ENCODE data around the gene SLC18B1. TPM values are rescaled to one million over a fixed set of nuclear protein-coding genes. Genes with fewer than 3 reads are reported as not detected.

SLC18B1 gene
- total and polyA plus RNA-seq, 2 of the 13 experiments (the other 11 are each of a cell fraction or from before 2014, with no cell fraction given) = 11.4 to 13.8 TPM

DNA sequence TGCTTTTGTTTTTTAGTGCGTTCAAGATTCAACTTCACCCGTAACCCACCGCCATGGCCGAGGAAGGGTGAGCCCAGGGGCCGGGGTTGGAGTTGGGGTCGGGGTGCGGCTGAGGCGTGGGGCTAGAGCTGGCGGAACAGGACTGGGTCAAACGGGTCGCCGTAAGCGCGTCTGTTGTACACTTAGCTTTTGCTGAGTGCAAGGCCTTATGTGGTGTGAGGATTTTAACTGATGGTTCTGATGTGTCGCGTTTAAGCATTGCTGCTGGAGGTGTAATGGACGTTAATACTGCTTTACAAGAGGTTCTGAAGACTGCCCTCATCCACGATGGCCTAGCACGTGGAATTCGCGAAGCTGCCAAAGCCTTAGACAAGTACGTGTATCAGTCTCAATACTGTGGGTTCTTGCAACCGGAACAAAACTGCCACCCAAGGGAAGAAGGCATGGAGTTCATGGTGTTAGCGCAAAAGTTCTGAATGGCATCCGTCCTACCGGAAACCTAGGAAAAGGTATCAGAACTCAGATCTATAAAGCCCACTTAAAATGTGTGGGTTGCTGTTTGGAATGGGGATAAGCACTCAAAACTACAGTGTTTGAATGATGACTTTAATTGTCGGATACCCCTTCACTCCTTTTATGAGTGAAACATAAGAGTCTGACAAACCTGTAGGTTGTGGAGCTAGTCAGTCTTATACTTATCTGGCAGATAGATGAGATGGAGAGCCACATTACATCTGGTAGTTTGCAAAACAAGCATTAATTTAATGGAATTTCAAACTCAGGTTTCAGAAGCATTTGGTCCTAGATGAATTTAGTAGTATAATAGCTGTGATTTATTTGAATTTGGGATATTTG, 16.5 kb upstream of the SLC18B1 start (continued):
- TF ChIP-seq NAIF1 (CRISPR knock-in tag; IDR thresholded peaks at IDR 0.05; ENCODE audit: borderline replicate concordance) (peak; percentile 6; the same call in 1 of the 2 replicates), HMGA1 (CRISPR knock-in tag; conservative IDR thresholded peaks at IDR 0.05) (no peak), GABPB1 (CRISPR knock-in tag; IDR thresholded peaks at IDR 0.05) (no peak), ZNF382 (CRISPR knock-in tag; IDR thresholded peaks at IDR 0.05; ENCODE audit: borderline replicate concordance) (no peak), KLF16 (CRISPR knock-in tag; IDR thresholded peaks at IDR 0.05) (no peak), KDM5B (CRISPR knock-in tag; IDR thresholded peaks at IDR 0.05; ENCODE audit: borderline replicate concordance) (no peak), ZNF672 (CRISPR knock-in tag; IDR thresholded peaks at IDR 0.05) (0 out of 2 replicates have a peak, but pooled peaks have one; percentile 7), NCOA5 (CRISPR knock-in tag; IDR thresholded peaks at IDR 0.05) (no peak), HES4 (CRISPR knock-in tag; IDR thresholded peaks at IDR 0.05; ENCODE audit: borderline replicate concordance) (peak; percentile 37), ZFX (CRISPR knock-in tag; IDR thresholded peaks at IDR 0.05; ENCODE audit: low read depth) (peak; percentile 11; the same call in 1 of the 2 replicates), ZNF891 (CRISPR knock-in tag; IDR thresholded peaks at IDR 0.05) (no peak; the same call in none of the 2 replicates), ZSCAN22 (CRISPR knock-in tag; IDR thresholded peaks at IDR 0.05) (no peak), MTA3 (CRISPR knock-in tag; IDR thresholded peaks at IDR 0.05) (no peak), ZNF138 (CRISPR knock-in tag; IDR thresholded peaks at IDR 0.05; ENCODE audit: low read depth) (0 out of 2 replicates have a peak, but pooled peaks have one; percentile 2), FOXP1 (IDR thresholded peaks at IDR 0.05) (no peak), FOXP1 (CRISPR knock-in tag; IDR thresholded peaks at IDR 0.05) (no peak)
- TF ChIP-seq, protein P1, sequence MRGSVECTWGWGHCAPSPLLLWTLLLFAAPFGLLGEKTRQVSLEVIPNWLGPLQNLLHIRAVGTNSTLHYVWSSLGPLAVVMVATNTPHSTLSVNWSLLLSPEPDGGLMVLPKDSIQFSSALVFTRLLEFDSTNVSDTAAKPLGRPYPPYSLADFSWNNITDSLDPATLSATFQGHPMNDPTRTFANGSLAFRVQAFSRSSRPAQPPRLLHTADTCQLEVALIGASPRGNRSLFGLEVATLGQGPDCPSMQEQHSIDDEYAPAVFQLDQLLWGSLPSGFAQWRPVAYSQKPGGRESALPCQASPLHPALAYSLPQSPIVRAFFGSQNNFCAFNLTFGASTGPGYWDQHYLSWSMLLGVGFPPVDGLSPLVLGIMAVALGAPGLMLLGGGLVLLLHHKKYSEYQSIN (CRISPR knock-in tag; IDR thresholded peaks at IDR 0.05; ENCODE audit: borderline replicate concordance) = no peak; the same call in none of the 2 replicates
- TF ChIP-seq, protein P2, sequence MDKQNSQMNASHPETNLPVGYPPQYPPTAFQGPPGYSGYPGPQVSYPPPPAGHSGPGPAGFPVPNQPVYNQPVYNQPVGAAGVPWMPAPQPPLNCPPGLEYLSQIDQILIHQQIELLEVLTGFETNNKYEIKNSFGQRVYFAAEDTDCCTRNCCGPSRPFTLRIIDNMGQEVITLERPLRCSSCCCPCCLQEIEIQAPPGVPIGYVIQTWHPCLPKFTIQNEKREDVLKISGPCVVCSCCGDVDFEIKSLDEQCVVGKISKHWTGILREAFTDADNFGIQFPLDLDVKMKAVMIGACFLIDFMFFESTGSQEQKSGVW (CRISPR knock-in tag; IDR thresholded peaks at IDR 0.05; ENCODE audit: borderline replicate concordance) = peak; percentile 81; the same call in 1 of the 2 replicates
- TF ChIP-seq, protein P3, sequence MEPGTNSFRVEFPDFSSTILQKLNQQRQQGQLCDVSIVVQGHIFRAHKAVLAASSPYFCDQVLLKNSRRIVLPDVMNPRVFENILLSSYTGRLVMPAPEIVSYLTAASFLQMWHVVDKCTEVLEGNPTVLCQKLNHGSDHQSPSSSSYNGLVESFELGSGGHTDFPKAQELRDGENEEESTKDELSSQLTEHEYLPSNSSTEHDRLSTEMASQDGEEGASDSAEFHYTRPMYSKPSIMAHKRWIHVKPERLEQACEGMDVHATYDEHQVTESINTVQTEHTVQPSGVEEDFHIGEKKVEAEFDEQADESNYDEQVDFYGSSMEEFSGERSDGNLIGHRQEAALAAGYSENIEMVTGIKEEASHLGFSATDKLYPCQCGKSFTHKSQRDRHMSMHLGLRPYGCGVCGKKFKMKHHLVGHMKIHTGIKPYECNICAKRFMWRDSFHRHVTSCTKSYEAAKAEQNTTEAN (CRISPR knock-in tag; conservative IDR thresholded peaks at IDR 0.05) = no peak
- TF ChIP-seq, protein P4, sequence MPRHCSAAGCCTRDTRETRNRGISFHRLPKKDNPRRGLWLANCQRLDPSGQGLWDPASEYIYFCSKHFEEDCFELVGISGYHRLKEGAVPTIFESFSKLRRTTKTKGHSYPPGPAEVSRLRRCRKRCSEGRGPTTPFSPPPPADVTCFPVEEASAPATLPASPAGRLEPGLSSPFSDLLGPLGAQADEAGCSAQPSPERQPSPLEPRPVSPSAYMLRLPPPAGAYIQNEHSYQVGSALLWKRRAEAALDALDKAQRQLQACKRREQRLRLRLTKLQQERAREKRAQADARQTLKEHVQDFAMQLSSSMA (CRISPR knock-in tag; IDR thresholded peaks at IDR 0.05) = 0 out of 2 replicates have a peak, but pooled peaks have one; percentile 18
- TF ChIP-seq, protein P5, sequence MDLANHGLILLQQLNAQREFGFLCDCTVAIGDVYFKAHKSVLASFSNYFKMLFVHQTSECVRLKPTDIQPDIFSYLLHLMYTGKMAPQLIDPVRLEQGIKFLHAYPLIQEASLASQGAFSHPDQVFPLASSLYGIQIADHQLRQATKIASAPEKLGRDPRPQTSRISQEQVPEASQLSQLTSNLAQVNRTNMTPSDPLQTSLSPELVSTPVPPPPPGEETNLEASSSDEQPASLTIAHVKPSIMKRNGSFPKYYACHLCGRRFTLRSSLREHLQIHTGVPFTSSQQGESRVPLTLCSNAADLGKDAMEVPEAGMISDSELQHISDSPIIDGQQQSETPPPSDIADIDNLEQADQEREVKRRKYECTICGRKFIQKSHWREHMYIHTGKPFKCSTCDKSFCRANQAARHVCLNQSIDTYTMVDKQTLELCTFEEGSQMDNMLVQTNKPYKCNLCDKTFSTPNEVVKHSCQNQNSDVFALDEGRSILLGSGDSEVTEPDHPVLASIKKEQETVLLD (CRISPR knock-in tag; IDR thresholded peaks at IDR 0.05; ENCODE audit: low read depth) = 0 out of 2 replicates have a peak, but pooled peaks have one; percentile 34
- TF ChIP-seq, protein P6, sequence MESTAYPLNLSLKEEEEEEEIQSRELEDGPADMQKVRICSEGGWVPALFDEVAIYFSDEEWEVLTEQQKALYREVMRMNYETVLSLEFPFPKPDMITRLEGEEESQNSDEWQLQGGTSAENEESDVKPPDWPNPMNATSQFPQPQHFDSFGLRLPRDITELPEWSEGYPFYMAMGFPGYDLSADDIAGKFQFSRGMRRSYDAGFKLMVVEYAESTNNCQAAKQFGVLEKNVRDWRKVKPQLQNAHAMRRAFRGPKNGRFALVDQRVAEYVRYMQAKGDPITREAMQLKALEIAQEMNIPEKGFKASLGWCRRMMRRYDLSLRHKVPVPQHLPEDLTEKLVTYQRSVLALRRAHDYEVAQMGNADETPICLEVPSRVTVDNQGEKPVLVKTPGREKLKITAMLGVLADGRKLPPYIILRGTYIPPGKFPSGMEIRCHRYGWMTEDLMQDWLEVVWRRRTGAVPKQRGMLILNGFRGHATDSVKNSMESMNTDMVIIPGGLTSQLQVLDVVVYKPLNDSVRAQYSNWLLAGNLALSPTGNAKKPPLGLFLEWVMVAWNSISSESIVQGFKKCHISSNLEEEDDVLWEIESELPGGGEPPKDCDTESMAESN (CRISPR knock-in tag; conservative IDR thresholded peaks at IDR 0.05) = 0 out of 2 replicates have a peak, but pooled peaks have one; percentile 6

Measured in HepG2 (cell line).